GM21367 (cell line): ENCODE measurements around the gene COX14.
A peak's percentile ranks its signal among the peaks of the same experiment; 100 is the strongest.

Source experiments
- ATAC-seq: cut with Tn5 transposase; IDR thresholded peaks from one replicate; pipeline ENCODE4 v1.9.1; 2021; ENCODE audit not compliant: unreplicated experiment

Gene COX14

DNA sequence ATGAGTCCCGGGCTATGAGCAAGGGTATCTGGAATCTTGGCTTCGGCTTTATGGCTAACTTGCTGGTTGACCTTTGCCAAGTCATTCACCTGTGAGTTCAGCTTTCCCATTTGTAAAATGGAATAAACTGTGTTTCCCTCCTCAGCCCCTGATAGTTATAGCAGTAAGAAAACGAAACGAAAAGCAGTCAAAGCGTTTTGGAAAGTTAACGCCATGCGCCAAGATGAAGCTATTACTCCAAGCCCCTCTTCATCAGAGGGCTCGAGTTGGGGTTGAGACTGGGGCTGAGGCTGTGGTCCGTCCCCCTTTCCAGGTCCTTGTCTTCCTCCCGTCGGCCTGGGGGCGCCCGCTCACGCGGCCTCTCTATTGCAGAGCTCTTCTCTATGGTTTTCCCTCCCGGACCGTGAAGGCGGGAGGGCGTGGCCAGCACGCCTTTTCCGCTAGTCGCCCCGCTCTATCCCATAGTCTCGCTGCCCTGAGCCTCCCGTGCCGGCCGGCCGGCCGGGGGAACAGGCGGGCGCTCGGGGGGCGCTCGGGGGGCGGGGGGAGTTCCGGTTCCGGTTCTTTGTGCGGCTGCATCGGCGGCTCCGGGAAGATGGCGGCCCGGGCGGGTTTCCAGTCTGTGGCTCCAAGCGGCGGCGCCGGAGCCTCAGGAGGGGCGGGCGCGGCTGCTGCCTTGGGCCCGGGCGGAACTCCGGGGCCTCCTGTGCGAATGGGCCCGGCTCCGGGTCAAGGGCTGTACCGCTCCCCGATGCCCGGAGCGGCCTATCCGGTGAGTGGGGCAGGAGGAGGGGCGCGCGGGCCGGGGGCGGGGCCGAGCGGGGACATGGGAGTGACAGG lies 27.0 kb upstream of the COX14 start, which contains the start of gene SMARCD1:
SMARCD1 (plus strand) TSS at position 568 of the 840 bp plus-strand sequence; CDS start at position 596, 28 bp downstream.
- peak; percentile 75 for ATAC-seq

DNA sequence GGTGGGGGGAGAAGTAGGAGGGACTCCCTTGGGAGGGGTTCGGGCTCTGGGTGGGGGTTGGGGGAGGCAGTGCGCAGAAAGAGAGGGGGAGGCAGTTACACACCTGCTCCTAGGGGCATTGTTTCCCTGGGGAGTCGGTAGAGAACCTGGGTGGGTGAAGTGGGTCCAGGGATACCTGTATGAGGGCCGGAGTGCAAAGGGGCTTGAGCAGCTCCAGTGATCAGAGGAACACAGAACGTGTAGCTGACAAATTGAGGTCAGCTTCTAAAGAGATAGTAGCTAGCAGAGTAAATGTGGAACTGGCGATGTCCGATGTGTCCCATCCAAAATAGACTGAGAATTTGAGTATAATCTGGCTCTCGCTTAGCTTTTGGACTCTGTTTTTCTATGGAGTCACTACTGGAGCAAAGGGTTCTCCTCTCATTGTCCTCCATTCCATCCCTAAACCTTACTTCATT lies 26.4 kb upstream of the COX14 start:
- peak; percentile 4 for ATAC-seq

DNA sequence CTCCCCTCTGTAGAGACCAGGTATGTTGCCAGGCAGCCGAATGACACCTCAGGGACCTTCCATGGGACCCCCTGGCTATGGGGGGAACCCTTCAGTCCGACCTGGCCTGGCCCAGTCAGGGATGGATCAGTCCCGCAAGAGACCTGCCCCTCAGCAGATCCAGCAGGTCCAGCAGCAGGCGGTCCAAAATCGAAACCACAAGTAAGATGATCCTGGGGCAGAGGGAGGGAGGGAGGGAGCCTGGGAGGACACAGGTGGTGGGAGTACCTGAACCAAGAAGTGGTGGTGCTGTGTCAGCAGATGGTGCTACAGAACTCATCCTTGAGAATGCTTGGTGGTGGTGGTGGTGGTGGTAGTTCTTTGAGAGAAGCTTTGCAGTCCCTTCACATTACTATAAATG lies 25.9 kb upstream of the COX14 start:
- no peak for ATAC-seq

DNA sequence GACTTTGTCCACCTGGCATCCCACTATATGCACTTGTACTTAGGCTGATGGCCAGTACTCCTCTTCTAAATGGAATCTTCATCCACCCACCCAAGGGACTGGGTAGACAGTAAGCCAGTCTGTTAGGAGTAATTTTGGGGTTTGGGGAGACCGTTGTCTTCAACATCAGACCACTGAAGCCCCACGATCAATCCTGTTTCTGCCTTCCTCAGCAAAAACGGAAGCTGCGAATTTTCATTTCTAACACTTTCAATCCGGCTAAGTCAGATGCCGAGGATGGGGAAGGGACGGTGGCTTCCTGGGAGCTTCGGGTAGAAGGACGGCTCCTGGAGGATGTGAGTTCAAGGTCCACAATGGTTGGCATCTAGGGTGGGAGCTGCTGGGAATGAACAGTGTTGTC lies 24.9 kb upstream of the COX14 start:
- no peak for ATAC-seq

DNA sequence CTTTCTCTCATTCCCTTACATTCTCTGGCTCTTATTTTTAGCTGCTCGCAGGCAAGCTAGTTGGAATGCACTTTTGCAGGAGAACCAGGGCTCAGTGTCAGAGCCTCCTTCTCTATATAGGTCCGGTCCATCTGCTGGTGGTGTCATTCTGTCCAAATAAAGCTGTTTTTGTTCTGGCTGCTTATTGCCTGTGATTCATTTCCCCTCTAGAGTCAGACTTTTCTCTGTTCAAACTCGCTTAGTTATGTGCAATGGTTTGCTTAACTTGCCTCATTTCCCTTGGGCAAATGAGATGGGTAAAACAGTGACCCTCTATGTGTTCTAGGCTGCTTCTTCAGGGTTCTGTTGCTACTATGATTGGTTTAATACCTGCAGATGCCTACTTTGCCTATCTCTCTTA lies 24.0 kb upstream of the COX14 start:
- ATAC-seq = no peak

DNA sequence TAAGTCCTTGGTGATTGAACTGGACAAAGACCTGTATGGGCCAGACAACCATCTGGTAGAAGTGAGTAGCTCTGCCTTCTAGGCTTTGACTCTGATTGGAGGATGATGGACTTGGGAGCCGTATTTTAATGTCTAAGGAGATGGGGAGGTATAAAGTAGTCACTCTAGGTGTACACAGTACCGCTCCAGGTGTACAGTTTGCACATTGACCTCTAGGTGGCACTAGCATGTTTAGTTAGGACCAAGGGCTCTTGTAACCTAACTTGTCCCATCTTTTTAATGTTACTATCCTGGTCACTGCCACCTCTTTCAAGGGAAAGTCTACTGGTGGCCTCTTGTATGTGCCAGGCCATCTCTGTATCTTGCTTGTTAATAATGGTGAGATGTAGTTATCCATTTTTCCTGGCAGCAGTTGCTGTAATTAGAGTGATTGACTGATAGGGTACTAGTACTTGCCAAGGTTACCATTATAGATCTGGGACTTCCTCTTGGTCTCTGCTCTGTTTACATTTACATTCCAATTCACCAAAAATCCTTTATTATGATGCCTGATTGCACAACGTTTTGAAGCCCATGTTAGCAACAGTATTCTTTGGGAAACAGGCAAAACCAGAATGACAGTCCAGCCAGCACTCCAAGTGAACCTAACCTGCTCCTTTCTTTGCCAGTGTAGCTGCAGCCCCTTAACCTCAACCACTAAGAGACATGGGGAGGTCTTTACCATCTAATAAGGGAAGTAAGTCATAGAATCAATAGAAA lies 23.3 kb upstream of the COX14 start:
- no peak for ATAC-seq

DNA sequence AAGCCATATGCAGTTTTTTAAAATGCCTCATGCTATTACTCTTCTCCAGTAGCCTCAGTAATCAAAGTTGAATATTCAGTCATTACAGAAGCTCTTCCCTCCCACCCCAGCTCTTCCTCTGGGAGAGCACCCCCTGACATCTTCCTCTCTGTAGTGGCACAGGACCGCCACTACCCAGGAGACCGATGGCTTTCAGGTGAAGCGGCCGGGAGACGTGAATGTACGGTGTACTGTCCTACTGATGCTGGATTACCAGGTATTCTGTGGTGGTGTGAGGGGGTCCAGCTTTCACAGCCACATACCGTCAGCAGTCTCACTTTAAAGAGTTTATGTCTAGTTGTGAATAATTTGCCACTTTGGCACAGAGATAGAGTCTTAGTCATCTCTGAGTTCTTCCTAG lies 22.3 kb upstream of the COX14 start:
- no peak for ATAC-seq

DNA sequence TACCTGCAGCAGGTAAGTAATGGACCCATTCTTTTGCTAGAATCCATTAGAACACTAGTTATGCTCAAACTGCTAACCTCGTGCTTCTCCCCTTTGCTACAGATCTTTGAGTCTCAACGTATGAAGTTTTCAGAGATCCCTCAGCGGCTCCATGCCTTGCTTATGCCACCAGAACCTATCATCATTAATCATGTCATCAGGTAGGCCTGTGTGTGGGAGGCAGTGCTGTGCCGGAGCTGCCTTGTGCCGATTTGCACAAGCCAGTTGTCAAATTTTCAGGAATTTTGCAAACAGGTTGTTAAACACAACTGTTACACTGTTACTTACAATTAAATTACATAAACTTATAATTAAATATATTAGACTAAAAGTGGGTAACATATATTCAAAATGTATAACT lies 21.6 kb upstream of the COX14 start:
- ATAC-seq = no peak

DNA sequence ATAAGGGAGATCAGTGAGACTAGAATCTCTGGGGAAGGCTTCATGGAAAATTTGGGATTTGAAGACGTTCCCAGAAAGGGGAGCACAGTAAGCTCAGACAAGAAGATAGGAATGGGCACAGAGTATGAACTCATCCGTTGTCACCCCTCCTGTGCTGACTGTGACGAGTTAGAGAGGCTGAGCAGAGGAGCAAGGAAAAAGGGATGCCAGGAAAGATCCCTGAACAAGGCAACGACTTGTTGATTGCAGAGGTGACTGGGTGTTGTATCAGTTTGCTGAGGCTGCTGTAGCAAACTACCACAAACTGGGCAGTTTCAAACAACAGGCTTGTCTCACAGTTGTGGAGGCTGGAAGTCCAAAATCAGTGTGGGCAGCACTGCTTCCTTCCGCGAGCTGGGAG lies 14.1 kb upstream of the COX14 start:
- no peak for ATAC-seq

DNA sequence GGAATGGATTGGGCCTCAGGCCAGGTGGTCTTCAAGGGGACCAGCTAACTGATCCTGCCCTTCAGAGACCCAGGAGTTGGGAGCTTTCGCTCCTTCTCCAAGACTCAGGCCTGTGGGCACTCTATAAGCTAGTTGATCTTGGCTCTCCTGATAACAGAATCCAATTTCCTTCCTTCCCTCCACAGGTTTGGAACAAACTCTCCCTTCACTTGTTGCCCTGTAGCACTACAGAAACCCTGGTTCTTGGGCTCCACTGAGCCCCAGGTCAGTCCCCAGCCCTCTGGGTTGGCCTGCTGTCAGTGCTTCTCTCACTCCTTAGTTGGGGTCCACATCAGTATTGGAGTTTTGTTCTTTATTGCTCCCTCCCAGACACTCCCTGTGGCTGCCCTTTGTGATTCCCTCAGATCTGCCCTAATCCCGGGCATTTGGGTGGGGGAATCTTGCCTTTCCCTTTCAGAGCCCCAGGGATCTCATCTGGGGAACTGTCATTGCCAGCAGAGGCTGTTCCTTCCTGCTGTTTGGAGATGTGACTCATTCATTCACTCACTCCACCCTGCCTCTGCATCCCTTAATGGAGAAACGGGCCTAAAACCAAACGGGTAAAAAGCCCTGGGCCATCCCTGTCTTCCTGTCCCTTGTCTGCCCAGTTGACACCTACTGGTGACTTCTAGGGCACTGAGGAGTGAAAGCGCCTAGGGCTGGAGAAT lies 12.6 kb upstream of the COX14 start:
- no peak for ATAC-seq

DNA sequence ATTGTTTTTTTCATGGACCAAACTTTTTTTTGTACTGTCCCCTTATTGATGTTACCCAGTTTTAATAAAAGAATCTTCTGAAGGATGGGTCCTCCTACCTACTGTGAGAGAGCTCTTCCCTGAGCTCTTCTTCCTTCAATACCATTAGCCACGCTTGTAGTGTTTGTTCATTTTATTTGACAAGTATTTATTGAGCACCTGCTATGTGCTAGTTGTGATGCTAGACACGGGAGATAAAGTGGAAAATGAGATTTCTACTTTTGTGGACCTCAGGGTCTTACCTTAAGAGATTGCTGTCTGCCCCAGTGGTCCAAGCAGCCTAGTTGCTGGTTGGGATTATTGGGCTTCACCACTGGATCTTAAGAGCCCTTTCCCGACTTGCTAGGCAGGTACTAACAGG lies 11.5 kb upstream of the COX14 start:
- ATAC-seq = no peak

DNA sequence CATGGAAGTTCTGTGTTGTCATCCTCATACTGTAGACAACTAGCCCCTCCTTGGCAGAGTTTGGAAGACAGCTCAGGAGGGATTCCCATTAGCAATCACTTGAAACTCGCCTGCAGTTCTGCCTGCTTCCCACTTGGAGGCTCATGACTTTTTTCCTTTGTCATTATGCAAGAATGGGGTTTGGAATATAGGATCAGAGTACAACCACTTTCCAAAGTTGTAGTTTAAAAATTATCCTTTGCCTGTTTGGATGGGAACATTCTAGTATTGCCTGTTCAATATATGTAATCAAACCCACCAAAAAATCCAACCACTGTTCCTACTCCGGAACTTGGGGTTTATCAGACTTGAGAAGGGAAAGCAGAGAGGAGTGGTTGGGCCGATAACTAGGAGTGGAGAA lies 10.4 kb upstream of the COX14 start:
- ATAC-seq = no peak

DNA sequence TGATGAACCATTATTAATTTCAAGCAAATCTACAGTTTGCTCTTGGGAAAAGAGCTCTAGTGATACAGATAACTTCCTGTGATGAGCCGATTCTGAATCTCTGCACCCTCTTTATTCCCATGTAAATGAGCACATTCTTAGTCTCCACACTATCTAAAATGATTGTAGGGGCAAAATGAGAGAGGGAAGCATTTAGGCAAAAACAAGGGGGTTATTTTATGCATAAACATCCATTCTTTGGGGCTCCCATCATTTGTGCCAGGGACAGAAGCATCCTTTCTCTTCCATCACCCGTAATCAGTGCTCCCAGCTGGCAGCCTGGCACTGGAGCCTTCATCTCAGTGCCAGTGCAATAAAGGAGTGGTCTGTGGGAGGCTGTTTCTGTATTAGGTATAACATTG lies 9.9 kb upstream of the COX14 start:
- ATAC-seq = no peak

DNA sequence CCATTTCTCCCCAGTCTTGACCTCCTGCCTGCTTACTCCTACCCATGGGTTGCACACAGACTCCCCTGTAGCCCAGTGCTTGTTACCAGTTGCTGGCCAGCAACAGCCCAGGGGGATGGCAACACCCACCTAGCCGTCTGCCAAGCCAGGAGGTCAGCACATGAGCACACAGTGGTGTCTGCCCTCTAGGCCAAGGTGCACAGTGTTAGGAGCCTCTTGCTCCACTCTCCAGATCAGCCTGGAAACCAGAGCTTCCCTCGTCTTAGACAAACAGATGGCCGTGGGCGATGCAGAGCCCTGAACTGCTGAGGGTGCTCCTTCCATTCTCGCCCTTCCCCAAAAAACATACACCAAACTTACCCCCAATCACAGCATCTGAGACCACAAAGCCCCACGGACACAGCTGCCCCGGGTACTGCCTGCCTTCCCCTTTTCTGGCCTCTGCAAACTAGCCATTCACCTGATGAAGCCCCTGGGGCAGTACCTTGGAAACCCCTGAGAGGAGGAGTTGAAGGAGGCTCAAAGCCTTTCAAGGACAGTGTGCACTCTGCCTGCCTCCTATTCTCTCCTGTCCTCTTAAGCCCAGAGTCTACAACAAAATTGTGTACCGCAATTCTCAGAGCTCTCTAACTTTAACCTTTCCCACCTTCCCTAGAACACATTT lies 9.3 kb upstream of the COX14 start:
- ATAC-seq = no peak

DNA sequence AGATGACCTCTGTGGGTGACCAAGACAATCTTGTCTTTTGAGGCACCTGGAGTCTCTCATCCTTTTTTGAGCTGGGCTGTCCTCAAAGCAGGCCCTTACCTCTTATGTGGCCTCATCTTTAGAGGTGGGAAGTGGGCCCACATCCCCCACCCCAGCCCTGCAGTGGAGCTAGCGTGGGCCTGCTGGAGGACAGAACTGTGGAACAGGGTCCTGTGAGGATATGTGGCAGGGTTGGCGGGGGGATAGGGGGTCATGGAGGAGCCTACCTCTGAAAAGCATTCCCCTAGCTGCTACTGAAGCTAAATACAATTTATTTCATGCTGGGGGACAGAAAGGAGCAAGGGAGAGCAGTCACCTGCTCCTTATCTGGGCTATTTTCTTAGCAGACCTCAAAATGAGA lies 8.7 kb upstream of the COX14 start:
- no peak for ATAC-seq

DNA sequence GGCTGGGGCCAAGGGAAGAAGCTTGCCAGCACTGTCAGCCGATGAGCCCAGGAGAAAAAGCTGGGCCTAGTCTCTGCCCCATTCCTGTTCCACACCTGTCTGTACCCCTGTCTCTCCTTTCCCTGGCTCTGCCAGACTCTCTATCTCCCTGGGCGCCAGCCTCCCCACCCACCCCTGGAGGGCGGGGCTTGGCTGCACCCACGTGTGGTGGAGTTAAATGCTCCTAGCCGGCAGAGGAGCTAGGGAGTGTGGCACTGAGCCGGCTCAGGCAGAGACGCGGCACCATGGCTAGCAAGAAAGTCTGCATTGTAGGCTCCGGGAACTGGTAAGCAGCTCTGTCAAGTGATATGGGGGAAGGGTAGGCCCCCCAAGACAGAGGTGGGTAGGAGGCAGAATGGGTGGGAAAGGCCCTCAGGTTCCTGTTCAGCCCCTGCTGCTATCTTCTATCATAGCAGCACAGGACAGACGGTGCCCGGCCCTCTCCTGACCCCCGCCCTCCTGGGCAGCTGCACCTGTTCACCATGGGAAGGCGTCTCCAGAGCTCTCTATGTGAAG lies 8.2 kb upstream of the COX14 start, which contains the start of gene GPD1:
GPD1 (plus strand) TSS at position 242 of the 555 bp plus-strand sequence; CDS start at position 285, 43 bp downstream.
- ATAC-seq = no peak

DNA sequence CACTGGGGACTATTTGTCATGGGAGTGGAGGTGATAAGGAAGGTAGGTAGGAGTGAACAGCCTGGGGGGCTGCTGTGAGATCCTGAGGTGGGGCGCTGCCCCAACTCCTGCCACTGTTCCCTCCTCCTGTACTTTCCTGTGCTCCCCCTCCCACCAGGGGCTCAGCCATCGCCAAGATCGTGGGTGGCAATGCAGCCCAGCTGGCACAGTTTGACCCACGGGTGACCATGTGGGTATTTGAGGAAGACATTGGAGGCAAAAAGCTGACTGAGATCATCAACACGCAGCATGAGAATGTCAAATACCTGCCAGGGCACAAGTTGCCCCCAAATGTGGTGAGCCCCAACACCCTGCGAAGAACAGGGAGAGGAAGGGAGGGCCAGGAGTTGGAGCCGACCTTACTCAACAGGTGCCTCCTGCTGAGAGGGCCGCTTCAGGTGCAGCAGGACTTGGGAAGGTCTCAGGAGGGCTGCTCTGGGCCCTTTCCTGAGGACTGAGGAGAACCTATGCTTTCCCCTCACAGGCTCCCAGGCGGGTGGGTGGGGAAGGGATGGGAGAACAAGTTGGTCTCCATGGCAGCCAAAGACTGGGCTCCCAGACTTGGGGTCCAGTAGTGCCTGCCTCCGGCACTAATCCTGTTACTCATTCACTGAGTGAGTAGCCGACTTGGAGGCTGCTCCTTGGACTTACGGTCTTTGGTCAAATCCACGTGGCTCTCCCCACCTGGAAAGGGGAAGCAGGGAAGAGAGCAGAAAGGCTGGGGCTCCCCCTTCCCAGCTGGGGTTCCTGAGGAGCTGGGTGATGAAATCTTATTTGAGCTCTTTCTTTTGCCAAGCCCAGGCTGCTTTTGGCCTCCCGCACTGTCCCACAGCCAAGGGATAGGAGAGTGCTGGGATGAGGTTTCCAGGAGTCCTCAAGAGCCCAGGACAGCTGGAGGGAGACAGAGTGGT lies 7.3 kb upstream of the COX14 start:
- no peak for ATAC-seq

DNA sequence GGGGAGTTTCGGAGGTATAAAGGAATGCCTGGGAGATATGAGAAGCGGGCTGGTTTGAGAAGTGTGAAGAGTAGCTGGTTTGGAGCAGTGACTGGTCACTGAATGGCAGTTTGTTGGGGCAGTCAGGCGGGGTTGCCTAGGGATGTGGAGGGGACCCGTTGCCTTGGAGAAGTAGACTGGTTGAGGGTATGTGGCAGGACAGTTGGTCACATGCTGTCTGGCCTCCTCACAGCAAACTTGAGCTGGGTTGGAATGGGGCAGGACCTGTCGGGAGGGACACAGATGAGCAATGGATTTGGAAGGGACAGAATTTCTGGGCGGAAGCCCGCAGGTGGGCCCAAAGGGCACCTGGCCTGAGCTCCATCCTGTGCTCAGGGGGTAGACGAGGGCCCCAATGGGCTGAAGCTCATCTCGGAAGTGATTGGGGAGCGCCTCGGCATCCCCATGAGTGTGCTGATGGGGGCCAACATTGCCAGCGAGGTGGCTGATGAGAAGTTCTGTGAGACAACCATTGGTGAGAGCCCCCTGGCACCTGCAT lies 6.1 kb upstream of the COX14 start:
- ATAC-seq = no peak

DNA sequence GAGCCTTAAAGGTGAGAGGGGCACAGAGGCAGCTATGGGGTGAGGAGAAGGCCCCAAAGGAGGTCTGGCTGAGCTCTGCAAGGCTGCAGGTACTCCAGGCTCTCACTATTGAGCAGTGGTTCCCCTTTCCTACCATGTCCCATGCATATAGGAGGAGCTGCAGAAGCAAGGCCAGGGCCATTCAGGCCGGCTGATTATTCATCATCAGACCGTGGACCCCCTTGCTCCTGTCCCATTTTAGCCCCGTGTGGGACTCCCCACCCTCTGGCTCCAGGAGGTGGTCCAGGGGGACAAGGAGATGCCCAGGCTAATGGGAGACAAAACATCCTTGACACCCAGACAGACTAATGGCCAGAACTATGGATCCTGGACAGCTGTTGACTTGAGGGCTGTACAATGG lies 5.1 kb upstream of the COX14 start:
- no peak for ATAC-seq
